Kidney epithelial cell (primary cell): ENCODE results near the gene GABBR2. TPM values are rescaled to one million over a fixed set of nuclear protein-coding genes. Genes with fewer than 3 reads are reported as not detected.

Source experiments
- DNase-seq: peaks from one replicate; pipeline ENCODE4 v3.0.0-alpha.2; 2010; ENCODE audit warnings: low read depth
- H3K27me3 ChIP-seq: 2 replicates; pipeline ENCODE4 v1.6.0; 2011; ENCODE audit warnings: low read length; ENCODE audit not compliant: control insufficient read depth, insufficient read depth
- H3K36me3 ChIP-seq: 2 replicates; pipeline ENCODE4 v1.5.1; 2011; ENCODE audit warnings: low read length; ENCODE audit not compliant: control insufficient read depth, insufficient read depth
- H3K4me3 ChIP-seq: 2 replicates; pipeline ENCODE4 v1.5.1; 2011; ENCODE audit warnings: low read depth, mild to moderate bottlenecking, control low read depth, low read length
- total RNA-seq: library from RNA; depleted of rRNA; stranded (reverse); fragments of >200 nt; gene quantifications from 2 replicates; pipeline ENCODE4 v1.2.3, GENCODE V29; 2015
- TF ChIP-seq, protein P1 (sequence below): IDR thresholded peaks from 2 replicates; pipeline ENCODE4 v1.5.1; 2011; ENCODE audit warnings: mild to moderate bottlenecking, moderate library complexity, low read length, control low read depth, inconsistent platforms; ENCODE audit not compliant: insufficient read depth, poor library complexity, severe bottlenecking

The GABBR2 gene
- total RNA-seq, 1 donor from 2014 or later = 10.8 TPM

DNA sequence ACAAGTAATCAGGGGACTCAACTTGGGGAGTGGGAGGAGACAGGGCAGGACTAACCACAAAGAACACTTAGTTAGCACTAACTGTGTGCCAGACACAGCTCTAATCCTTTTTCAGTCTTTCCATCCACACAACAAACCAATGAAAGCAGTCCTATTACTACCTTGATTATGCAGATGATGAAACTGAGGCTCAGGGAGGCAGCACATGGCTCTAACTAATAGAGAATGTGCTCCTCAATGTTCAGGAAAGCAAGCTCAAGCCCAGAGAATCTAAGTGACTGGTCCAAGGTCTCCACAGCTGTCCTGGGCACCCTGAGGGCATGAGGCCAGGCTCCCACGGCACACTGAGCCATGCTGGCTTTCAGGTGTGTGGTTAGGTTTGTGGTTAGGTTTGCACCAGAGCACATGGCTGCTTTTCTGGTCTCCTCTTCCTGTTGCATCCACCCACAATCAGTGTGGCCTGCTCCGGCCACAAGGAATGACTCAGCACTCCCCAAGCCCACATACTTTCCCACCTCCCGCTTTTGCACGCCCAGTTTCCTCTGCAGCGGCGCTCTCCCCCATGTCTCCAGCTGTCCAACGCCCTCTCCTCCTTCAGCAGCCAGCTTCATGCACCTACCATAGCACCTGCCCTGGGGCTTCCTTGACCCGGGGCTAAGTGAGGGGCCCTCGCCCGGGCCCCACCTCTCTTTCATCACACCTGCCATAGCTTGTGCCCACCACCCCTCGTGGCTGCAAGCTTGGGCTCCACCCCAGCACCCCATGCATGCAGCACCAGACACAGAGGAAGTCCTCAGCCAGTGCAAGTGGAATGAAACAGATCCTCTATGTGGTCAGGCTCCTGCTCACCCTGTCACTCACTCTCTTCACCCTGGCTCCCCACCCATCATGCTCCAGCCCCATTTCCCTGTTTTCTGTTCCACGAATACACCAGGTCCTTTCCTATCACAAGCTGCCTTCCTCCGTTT lies 133.1 kb downstream of the GABBR2 start:
- DNase-seq = peak; percentile 76
- TF ChIP-seq, protein P1, sequence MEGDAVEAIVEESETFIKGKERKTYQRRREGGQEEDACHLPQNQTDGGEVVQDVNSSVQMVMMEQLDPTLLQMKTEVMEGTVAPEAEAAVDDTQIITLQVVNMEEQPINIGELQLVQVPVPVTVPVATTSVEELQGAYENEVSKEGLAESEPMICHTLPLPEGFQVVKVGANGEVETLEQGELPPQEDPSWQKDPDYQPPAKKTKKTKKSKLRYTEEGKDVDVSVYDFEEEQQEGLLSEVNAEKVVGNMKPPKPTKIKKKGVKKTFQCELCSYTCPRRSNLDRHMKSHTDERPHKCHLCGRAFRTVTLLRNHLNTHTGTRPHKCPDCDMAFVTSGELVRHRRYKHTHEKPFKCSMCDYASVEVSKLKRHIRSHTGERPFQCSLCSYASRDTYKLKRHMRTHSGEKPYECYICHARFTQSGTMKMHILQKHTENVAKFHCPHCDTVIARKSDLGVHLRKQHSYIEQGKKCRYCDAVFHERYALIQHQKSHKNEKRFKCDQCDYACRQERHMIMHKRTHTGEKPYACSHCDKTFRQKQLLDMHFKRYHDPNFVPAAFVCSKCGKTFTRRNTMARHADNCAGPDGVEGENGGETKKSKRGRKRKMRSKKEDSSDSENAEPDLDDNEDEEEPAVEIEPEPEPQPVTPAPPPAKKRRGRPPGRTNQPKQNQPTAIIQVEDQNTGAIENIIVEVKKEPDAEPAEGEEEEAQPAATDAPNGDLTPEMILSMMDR = no peak
- H3K36me3 ChIP-seq = no peaks in the 10 kb centered on the region
- H3K4me3 ChIP-seq = no peak overlapping the region
- H3K27me3 ChIP-seq = peaks cover 15% of the 10 kb centered on the region

DNA sequence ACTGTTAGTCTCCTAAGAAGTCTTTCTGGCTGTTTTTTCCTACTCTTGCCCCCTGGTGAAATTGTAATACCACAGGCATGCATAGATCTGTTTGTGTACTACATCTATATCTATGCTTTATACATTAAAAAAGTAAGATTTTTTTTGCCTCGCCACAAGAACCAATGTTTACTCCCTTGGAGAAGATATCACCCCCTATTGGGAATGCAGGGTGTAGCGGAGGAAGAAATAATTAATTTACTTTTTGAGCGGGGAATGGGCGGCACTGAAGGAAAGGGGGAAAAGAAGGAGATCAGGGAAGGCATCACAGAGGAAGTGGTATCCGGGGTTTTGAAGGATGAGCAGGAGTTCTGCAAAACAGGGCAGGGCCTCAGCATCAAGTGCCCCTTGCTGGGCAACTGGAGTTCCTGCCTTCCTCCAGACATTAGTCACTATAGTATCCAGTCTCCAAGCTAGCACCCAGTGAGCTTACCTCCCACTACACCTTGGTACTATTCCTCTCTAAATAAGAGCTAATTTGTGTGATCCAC lies 134.9 kb downstream of the GABBR2 start:
- TF ChIP-seq, protein P1 = no peak
- Histone ChIP-seq H3K27me3 (peaks cover 8% of the 10 kb centered on the region), H3K4me3 (no peak overlapping the region), H3K36me3 (no peaks in the 10 kb centered on the region)
- DNase-seq = no peak

DNA sequence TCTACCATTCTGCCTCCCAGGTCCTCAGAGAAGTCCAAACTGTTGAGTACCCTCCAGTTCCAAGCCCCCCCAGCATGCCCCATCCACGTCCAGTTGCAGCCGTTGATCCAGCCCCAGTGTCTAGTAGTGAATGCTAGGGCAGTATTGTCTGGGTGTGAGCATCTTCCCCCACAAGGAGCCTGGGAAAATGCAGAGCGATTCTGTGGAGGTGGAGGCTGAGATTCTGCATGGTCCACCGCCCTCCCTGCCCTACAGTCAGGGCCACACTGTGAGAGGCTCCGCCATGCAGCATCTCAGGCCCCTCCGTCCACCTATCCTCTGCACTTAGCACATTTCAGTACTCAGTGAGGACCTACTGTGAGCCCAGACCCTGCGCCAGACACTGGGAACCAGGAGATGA lies 135.9 kb downstream of the GABBR2 start:
- TF ChIP-seq, protein P1 = no peak
- Histone ChIP-seq H3K27me3 (peaks cover 8% of the 10 kb centered on the region), H3K36me3 (no peaks in the 10 kb centered on the region), H3K4me3 (no peak overlapping the region)
- DNase-seq = no peak

DNA sequence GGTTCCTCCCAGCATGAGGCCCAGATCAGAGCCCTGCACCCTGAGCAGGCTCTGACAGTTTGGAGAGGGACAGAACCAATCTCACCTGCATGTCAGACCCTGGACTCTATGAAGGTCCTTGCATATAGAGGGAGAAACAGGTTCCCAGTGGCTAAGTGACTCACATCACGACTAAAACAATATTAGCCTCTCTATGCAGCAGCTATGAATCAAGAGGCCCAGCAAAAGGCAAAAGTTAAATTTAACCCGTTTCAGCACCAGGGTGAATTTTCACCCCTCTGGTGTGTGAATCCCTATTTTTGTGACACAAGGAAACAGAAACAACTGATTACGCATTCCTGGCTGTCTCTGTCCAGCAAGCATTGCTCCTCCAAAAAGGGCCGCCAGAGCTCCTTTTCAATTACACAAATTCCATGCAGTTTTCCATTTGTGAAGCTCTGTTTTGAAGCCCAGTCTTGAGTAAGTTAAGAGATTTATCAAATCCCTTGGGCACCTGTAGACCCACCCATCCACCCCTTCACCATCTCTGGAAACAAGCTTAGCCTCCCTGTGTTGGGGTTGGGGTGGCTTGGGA lies 136.6 kb downstream of the GABBR2 start:
- peaks cover 8% of the 10 kb centered on the region for H3K27me3 ChIP-seq
- no peak for DNase-seq
- TF ChIP-seq, protein P1 = no peak
- no peak overlapping the region for H3K4me3 ChIP-seq
- H3K36me3 ChIP-seq = no peaks in the 10 kb centered on the region

DNA sequence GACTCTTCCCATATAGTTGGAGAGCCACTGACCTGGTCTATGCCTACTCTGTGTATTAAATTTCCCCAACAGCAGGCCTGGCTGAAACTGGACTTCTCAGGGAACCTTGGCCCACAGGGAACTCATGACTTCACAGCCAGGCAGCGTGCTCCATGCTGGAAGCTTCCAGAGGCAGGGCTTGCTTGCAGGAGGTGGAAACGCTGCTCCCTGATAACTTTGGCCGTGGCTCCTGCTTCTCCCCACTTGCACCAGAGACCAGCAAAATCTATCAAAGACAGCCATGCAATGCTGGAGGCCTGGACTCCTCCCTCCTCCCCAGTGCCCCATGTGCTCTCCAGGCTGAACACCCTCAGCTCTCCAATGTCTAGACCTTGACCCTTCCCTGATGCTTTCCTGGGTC lies 137.1 kb downstream of the GABBR2 start:
- TF ChIP-seq, protein P1 = no peak
- H3K27me3 ChIP-seq = peaks cover 8% of the 10 kb centered on the region
- H3K36me3 ChIP-seq = no peaks in the 10 kb centered on the region
- no peak overlapping the region for H3K4me3 ChIP-seq
- DNase-seq = no peak
